Immature natural killer cell (primary cell): ENCODE measurements around the gene CCRL2. TPM values are rescaled to one million over a fixed set of nuclear protein-coding genes. Genes with fewer than 3 reads are reported as not detected.
A peak's percentile ranks its signal among the peaks of the same experiment; 100 is the strongest.
"Not testable (repeated sequence)": the region's sequence is repeated elsewhere in the genome, so short reads cannot be mapped to it uniquely, and the experiment has no call there.

ENCODE experiments used
- DNase-seq, 3 donors: peaks; one replicate each; pipeline ENCODE4 v3.0.0; 2022; ENCODE audit warnings: mixed read lengths in 1 of 3
- H3K27ac Mint-ChIP-seq, 6 donors: one replicate each; pipeline ENCODE4 v1.8.0; 2020; ENCODE audit warnings: mixed read lengths in 6 of 6, mild to moderate bottlenecking in 5 of 6, inconsistent platforms in 4 of 6, moderate library complexity in 3 of 6
- H3K27me3 Mint-ChIP-seq, 3 donors: one replicate each; pipeline ENCODE4 v1.8.0; 2020 to 2021; ENCODE audit warnings: low read depth in 3 of 3, mild to moderate bottlenecking in 3 of 3, mixed read lengths in 3 of 3, moderate library complexity in 3 of 3, inconsistent platforms in 1 of 3
- H3K36me3 Mint-ChIP-seq, 3 donors: one replicate each; pipeline ENCODE4 v1.8.0; 2020; ENCODE audit warnings: mixed read lengths in 3 of 3, inconsistent platforms in 2 of 3, mild to moderate bottlenecking in 2 of 3
- H3K4me1 Mint-ChIP-seq, 2 donors: one replicate each; pipeline ENCODE4 v1.8.0; 2020; ENCODE audit warnings: inconsistent platforms in 2 of 2, mild to moderate bottlenecking in 2 of 2, mixed read lengths in 2 of 2, moderate library complexity in 1 of 2
- H3K4me3 Mint-ChIP-seq, 5 donors: one replicate each; pipeline ENCODE4 v1.8.0; 2020; ENCODE audit warnings: mild to moderate bottlenecking in 5 of 5, mixed read lengths in 5 of 5, inconsistent platforms in 3 of 5, moderate library complexity in 3 of 5
- H3K9me3 Mint-ChIP-seq, 6 donors: one replicate each; pipeline ENCODE4 v1.8.0; 2020; ENCODE audit warnings: mild to moderate bottlenecking in 6 of 6, mixed read lengths in 6 of 6, inconsistent platforms in 4 of 6, moderate library complexity in 3 of 6
- polyA plus RNA-seq, 3 donors: library from polyadenylated mRNA; unstranded; fragments of 300-500 nt; fragmentation: Illumina TruSeq; gene quantifications; one replicate each; pipeline ENCODE4 v1.2.3, GENCODE V29; 2021

CCRL2 gene
- polyA plus RNA-seq, 3 donors from 2014 or later: 1.3 to 2.0 (median 1.4) TPM

DNA sequence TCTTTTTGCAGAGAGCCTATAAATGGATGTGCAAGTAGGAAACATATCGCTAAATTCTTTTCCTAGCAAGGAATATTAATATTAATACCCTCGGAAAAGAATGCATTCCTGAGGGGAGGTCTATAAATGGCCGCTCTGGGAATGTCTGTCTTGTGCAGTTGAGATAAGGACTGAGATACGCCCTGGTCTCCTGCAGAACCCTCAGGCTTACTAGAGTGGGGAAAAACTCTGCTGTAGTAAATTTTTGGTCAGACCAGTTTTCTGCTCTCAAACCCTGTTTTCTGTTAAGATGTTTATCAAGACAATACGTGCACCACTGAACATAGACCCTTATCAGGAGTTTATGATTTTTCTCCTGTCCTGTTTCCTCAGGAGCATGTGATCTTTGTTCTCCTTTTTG, 24.8 kb downstream of the CCRL2 start:
- peaks cover 5 to 19% (median 9%) of the 10 kb centered on the region in 6 donors for H3K9me3 Mint-ChIP-seq
- not testable (repeated sequence) for H3K4me1 Mint-ChIP-seq, H3K27me3 Mint-ChIP-seq, DNase-seq, H3K27ac Mint-ChIP-seq, H3K36me3 Mint-ChIP-seq, H3K4me3 Mint-ChIP-seq

DNA sequence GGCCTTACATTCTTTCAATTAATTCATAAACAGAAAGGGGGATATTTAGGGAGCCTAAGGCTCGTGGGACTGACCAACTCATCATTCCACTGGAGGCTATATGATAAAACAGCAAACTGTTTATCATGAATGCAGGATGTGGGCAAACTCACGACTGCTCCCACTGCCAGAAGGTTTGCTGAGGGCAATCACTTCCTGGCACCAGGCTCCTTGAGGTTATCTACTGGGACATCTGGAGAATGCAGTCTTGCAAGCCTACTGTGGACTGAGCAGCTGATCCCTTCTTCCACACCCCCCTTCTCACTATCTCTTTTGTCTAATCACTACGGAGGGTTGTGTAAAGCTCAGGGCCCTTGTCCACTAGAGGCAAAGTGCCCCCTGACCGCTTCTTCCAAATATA, 26.1 kb downstream of the CCRL2 start:
- H3K27me3 Mint-ChIP-seq, H3K36me3 Mint-ChIP-seq, H3K4me1 Mint-ChIP-seq, H3K4me3 Mint-ChIP-seq, DNase-seq, H3K27ac Mint-ChIP-seq: not testable (repeated sequence)
- peaks cover 5 to 19% (median 9%) of the 10 kb centered on the region in 6 donors for H3K9me3 Mint-ChIP-seq

- H3K27me3 Mint-ChIP-seq: peaks cover 0 to 4% (median 2%) of the 10 kb centered on the region in 3 donors
- no peak overlapping the region for H3K27ac Mint-ChIP-seq
- peaks cover 5 to 19% (median 9%) of the 10 kb centered on the region in 6 donors for H3K9me3 Mint-ChIP-seq
- peaks cover 0 to 9% of the 10 kb centered on the region in 2 donors for H3K4me1 Mint-ChIP-seq
- H3K4me3 Mint-ChIP-seq: no peak overlapping the region
- peaks cover 0 to 8% (median 7%) of the 10 kb centered on the region in 3 donors for H3K36me3 Mint-ChIP-seq
- no peak for DNase-seq
Measured at GRCh38 chr3:46433841-46434240, 26.8 kb downstream of the CCRL2 start.

DNA sequence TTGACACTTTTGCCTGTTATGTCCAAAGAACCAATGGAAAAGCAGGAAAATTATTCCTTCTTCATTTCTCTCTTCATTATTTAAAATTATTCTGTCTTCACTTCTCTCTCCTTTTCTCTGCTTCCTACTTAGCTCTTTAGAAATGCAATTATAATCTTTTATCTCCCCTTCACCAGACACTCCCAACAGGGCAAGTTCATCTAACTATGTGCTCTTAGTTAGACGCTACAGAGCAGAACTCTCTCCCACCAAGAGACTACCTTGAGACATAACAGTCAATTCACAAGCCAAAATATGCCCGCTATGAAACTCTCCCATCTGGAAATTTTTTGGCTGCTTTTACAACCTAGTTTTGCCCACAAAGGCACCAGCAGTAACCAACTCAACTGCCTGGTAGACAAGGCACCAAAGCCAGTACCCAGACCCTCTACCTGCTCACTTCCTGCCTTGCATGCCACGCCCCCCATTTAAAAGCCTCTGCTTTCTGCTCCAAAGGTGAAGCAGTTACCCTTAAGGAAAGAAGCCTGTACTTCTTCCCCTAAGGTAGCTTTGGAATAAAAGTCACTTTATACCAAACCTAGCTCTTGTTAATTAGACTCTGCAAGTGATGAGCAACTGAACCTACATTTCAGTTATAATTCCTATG, 28.1 kb downstream of the CCRL2 start:
- Mint-ChIP-seq H3K4me3 (no peak overlapping the region), H3K4me1 (peaks cover under 1 to 13% of the 10 kb centered on the region in 2 donors)

GRCh38 chr3:46438831-46439230, 31.8 kb downstream of the CCRL2 start:
- H3K27me3 Mint-ChIP-seq: peaks cover 11 to 14% (median 13%) of the 10 kb centered on the region in 3 donors
- H3K4me3 Mint-ChIP-seq: no peak overlapping the region
- H3K4me1 Mint-ChIP-seq: peaks cover 34 to 36% of the 10 kb centered on the region in 2 donors
- no peaks in the 10 kb centered on the region for H3K9me3 Mint-ChIP-seq
- DNase-seq: no peak
- H3K27ac Mint-ChIP-seq: peak overlapping the region in 1 of 6 donors; percentile 2
- H3K36me3 Mint-ChIP-seq: no peaks in the 10 kb centered on the region

More for the DNA sequence above, 28.1 kb downstream of the CCRL2 start:
- no peak for DNase-seq
- H3K27ac Mint-ChIP-seq: no peak overlapping the region
- H3K27me3 Mint-ChIP-seq: peaks cover 0 to 4% (median 1%) of the 10 kb centered on the region in 3 donors
- peaks cover 0 to 7% (median 6%) of the 10 kb centered on the region in 3 donors for H3K36me3 Mint-ChIP-seq
- H3K9me3 Mint-ChIP-seq: peaks cover 5 to 19% (median 9%) of the 10 kb centered on the region in 6 donors

GRCh38 chr3:46440531-46441294, 33.7 kb downstream of the CCRL2 start:
- DNase-seq: peak; percentile 70 to 75 (median 74)
- Mint-ChIP-seq H3K4me3 (peak overlapping the region; percentile 2 to 69 (median 33)), H3K9me3 (no peaks in the 10 kb centered on the region), H3K36me3 (no peaks in the 10 kb centered on the region), H3K4me1 (peaks cover 34 to 36% of the 10 kb centered on the region in 2 donors), H3K27ac (peak overlapping the region; percentile 1 to 81 (median 60)), H3K27me3 (peaks cover 11 to 14% (median 13%) of the 10 kb centered on the region in 3 donors)

- Mint-ChIP-seq H3K4me3 (peak overlapping the region in 3 of 5 donors; percentile 2 to 8 (median 3)), H3K27ac (peak overlapping the region in 3 of 6 donors; percentile 8 to 81 (median 27)), H3K4me1 (peaks cover 34 to 36% of the 10 kb centered on the region in 2 donors), H3K27me3 (peaks cover 11 to 14% (median 13%) of the 10 kb centered on the region in 3 donors), H3K9me3 (no peaks in the 10 kb centered on the region), H3K36me3 (no peaks in the 10 kb centered on the region)
- DNase-seq: peak in 2 of 3 donors; percentile 19 to 40
Measured at GRCh38 chr3:46442576-46443530, 35.8 kb downstream of the CCRL2 start.

DNA sequence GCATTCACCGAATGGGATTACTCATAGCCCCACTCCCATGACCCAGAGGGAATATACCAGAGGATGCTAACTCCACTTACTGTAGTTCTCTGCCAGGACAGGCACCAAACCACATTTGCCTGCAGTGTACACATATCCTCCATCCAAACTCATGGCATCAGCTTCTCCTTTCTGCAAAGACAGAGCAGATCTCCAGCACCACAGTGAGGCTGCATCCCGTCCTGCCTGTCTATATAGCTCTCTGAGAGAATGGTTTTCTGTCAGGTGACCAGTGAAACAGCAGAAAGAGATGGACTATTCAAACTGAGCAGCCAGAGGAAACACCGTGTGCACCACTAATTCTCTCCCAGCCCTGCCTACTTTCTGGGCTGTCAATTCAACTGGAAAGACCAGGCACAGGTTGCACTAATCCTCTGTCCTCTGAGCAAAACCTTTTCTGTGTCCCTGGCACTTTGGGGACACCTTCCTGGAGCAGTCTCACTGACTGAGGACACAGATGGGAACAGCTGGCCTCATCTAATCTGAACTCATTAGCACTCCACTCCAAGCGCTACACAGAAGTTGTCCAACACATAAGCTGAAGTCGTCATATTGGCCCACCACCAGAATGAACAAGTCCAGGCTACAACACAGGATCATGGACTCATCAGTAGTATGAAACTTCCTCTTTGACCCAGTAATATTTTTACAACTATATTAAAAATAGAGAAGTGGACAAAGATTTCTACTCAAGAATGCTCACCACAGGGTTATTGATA, 40.3 kb downstream of the CCRL2 start:
- Mint-ChIP-seq H3K27ac (no peak overlapping the region), H3K9me3 (no peaks in the 10 kb centered on the region), H3K36me3 (no peaks in the 10 kb centered on the region), H3K4me3 (no peak overlapping the region), H3K4me1 (peaks cover 10 to 11% of the 10 kb centered on the region in 2 donors), H3K27me3 (peaks cover 0 to 9% (median 3%) of the 10 kb centered on the region in 3 donors)
- no peak for DNase-seq

DNA sequence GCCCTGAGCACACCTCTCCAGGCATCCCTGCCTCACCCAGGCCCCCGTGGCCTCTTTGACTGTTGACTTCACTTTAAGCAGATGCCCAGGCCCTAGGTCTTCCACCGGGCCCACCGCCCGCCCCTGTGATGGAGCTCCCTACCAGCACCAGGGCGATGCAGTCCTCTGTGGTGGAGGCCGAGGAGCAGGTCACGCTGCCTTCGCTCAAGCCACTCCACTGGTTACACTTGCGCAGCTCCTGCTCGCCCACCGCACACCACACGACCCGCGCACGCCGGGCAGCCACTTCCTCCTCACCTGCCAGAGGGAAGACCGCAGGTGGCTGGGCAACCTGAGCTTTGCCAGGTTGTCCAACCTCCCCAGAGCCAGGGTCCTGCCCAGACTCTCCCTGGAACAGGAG, 41.7 kb downstream of the CCRL2 start:
- Mint-ChIP-seq H3K27ac (no peak overlapping the region), H3K4me3 (no peak overlapping the region), H3K9me3 (no peaks in the 10 kb centered on the region), H3K4me1 (no peaks in the 10 kb centered on the region), H3K36me3 (no peaks in the 10 kb centered on the region), H3K27me3 (peaks cover 0 to 12% (median 3%) of the 10 kb centered on the region in 3 donors)
- no peak for DNase-seq

- H3K4me3 Mint-ChIP-seq: no peak overlapping the region
- H3K36me3 Mint-ChIP-seq: no peaks in the 10 kb centered on the region
- peaks cover 0 to 12% (median 3%) of the 10 kb centered on the region in 3 donors for H3K27me3 Mint-ChIP-seq
- DNase-seq: no peak
- H3K4me1 Mint-ChIP-seq: no peaks in the 10 kb centered on the region
- H3K27ac Mint-ChIP-seq: no peak overlapping the region
- H3K9me3 Mint-ChIP-seq: no peaks in the 10 kb centered on the region
Measured at GRCh38 chr3:46449755-46450552, 42.9 kb downstream of the CCRL2 start.

- no peak overlapping the region for H3K4me3 Mint-ChIP-seq
- no peaks in the 10 kb centered on the region for H3K36me3 Mint-ChIP-seq
- H3K27ac Mint-ChIP-seq: no peak overlapping the region
- no peak for DNase-seq
- peaks cover 0 to 8% (median 2%) of the 10 kb centered on the region in 3 donors for H3K27me3 Mint-ChIP-seq
- no peaks in the 10 kb centered on the region for H3K4me1 Mint-ChIP-seq
- H3K9me3 Mint-ChIP-seq: no peaks in the 10 kb centered on the region
Measured at GRCh38 chr3:46453526-46454208, 46.6 kb downstream of the CCRL2 start.

- no peak for DNase-seq
- H3K9me3 Mint-ChIP-seq: no peaks in the 10 kb centered on the region
- no peak overlapping the region for H3K27ac Mint-ChIP-seq
- H3K36me3 Mint-ChIP-seq: no peaks in the 10 kb centered on the region
- no peaks in the 10 kb centered on the region for H3K4me1 Mint-ChIP-seq
- H3K27me3 Mint-ChIP-seq: peaks cover 0 to 5% (median 0%) of the 10 kb centered on the region in 3 donors
- no peak overlapping the region for H3K4me3 Mint-ChIP-seq
Measured at GRCh38 chr3:46454209-46454595, 47.1 kb downstream of the CCRL2 start.
